GM21528 (cell line): ENCODE results near the gene CCDC116.
"Not testable (repeated sequence)": the region's sequence is repeated elsewhere in the genome, so short reads cannot be mapped to it uniquely, and the experiment has no call there.

Experiments used
- ATAC-seq: cut with Tn5 transposase; IDR thresholded peaks from one replicate; pipeline ENCODE4 v1.9.1; 2021; ENCODE audit warnings: mild to moderate bottlenecking, moderate library complexity; ENCODE audit not compliant: unreplicated experiment, low FRiP score

The CCDC116 gene

GRCh38 chr22:21632237-21632895 is at the start of gene CCDC116:
CCDC116 (plus strand) TSS chr22:21632760; CDS start chr22:21633182, 422 bp downstream.
- ATAC-seq: no peak

- ATAC-seq: no peak
Observed at GRCh38 chr22:21582801-21583740, 49.5 kb upstream of the CCDC116 start.

GRCh38 chr22:21585389-21585788 is 47.2 kb upstream of the CCDC116 start:
- ATAC-seq: no peak

GRCh38 chr22:21587803-21588611 is 44.6 kb upstream of the CCDC116 start:
- no peak for ATAC-seq

GRCh38 chr22:21589396-21589795 is 43.2 kb upstream of the CCDC116 start:
- no peak for ATAC-seq

GRCh38 chr22:21590809-21591641 is 41.5 kb upstream of the CCDC116 start:
- no peak for ATAC-seq

- no peak for ATAC-seq
Observed at GRCh38 chr22:21591695-21592094, 40.9 kb upstream of the CCDC116 start.

- no peak for ATAC-seq
Observed at GRCh38 chr22:21592422-21592821, 40.1 kb upstream of the CCDC116 start.

- no peak for ATAC-seq
Observed at GRCh38 chr22:21593406-21594232, 38.9 kb upstream of the CCDC116 start.

- ATAC-seq: no peak
Observed at GRCh38 chr22:21594865-21595452, 37.6 kb upstream of the CCDC116 start.

- ATAC-seq: not testable (repeated sequence)
Observed at GRCh38 chr22:21596356-21597135, 36.0 kb upstream of the CCDC116 start.

GRCh38 chr22:21598302-21598701 is 34.3 kb upstream of the CCDC116 start:
- no peak for ATAC-seq

GRCh38 chr22:21599053-21599893 is 33.3 kb upstream of the CCDC116 start:
- no peak for ATAC-seq

- no peak for ATAC-seq
Observed at GRCh38 chr22:21602579-21602978, 30.0 kb upstream of the CCDC116 start.

GRCh38 chr22:21603973-21604372 is 28.6 kb upstream of the CCDC116 start:
- ATAC-seq: no peak

- no peak for ATAC-seq
Observed at GRCh38 chr22:21605887-21606564, 26.5 kb upstream of the CCDC116 start.

GRCh38 chr22:21606775-21607174 is 25.8 kb upstream of the CCDC116 start:
- no peak for ATAC-seq
